Stimulated activated CD8-positive, alpha-beta memory T cell treated with anti-CD3 and anti-CD28 coated beads, Interleukin-12 subunit alpha, Interleukin-12 subunit beta, amount 100 ng/mL, for 24 hours (primary cell): Measurements from ENCODE around the gene PRDM16.
"Not testable (repeated sequence)": the region's sequence is repeated elsewhere in the genome, so short reads cannot be mapped to it uniquely, and the experiment has no call there.

Experiments used
- DNase-seq: peaks from one replicate; pipeline ENCODE4 v3.0.0-alpha.2; 2020; ENCODE audit errors: extremely low read depth

PRDM16 gene

DNA sequence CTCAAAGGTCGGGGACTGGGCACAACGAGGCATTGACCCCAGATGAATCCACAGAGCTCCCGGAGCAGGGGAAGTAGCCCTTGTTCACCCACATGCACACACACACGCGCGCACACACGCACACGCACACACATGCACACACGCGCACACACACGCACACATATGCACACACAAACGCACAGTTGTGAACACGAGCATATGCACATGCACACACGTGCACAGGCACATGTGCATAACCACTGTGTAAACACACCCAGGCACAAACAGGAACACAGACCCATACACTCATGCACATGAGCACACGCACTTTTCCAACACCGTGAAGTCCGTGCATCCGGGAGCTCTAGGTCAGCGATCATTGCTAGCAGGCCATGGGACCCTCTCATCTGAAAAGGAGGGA lies 208.6 kb downstream of the PRDM16 start:
- DNase-seq = no peak

DNA sequence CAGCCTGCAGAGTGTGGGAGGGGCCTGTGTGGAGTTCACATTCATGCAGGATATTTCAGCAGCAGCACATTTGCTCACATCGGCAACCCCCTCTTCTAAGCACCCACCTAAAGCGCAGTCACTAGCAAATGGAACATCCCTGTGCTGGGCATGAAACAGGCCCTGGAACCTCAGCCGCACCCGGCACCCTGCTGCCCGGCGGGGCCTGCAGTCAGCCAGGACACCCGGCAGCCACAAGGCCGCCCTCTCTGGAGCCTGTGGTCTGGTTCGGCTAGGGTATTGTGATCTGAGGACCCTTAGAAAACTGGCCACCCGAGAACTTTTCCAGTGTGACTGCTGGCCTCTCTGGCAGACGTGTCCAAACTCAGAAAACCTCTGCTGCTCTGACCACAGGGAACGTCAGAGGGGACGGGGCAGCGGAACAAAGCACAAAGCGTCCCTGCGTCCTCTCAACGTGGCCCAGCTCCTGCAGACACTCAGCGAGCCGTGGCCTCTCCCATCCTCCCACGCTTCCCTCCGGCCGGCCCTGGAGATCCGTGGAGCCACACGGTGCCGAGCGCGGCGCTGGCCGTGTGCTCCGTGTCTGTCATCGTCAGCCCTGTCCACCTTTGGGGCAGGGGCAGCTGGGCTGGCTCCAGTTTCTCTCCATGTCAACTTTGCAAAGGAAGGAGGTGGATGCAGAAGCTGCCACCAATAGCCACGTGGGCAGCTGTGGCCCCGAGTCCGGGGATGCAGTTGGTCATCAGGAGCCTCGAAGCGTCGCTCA lies 209.6 kb downstream of the PRDM16 start:
- DNase-seq = no peak

DNA sequence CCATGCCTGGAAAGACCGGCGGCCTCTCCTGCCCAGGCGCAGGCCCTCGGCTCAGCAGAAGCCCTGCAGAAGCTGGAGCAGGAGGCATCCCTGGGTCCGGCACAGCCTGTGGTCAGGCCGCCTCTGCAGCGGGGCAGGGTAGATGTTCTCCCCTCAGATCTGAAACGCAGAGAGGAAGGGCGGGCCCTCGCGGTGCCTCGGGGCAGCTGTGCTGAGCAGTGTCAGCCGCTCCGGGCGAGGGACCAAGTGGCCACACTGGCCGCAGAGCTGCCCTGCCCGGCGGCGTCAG lies 210.1 kb downstream of the PRDM16 start:
- DNase-seq = no peak

DNA sequence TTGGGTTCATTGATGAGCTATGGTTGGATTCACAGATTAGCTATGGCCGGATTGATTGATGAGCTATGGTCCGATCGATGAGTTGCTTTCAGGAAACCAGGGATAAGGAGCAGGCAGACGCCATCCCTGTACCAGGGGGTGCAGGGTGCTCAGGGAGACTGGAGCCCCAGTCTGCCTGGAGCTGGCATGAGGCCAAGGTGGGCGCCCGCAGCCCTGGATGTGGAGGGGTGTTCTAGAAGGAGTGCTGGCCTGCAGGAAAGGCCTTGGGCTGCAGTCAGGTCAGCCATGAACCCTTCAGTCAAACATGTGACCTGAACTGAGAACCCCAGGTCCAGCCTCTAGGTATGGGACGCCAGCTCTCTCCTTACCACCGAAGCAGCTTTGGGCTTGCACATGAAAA lies 212.7 kb downstream of the PRDM16 start:
- DNase-seq = no peak

DNA sequence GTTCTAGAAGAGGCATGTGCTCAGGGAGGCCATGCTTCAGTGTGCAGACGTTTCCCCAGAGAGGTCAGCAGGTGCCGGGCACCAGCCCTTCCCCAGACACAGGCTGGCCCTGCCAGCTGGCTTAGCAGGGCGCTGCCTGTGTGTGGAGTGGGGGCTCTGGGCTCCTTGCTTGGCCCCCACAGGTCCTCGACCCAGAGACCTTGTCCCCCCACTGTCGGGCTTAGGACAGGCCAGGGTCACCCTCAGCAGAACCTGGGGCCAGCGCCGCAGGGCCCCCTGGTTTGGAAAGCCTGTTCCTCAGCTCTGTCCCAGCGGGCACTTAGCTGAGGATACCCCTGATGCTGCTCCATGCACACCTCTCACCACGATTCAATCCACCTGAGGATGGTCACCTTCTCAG lies 213.2 kb downstream of the PRDM16 start:
- DNase-seq = no peak

DNA sequence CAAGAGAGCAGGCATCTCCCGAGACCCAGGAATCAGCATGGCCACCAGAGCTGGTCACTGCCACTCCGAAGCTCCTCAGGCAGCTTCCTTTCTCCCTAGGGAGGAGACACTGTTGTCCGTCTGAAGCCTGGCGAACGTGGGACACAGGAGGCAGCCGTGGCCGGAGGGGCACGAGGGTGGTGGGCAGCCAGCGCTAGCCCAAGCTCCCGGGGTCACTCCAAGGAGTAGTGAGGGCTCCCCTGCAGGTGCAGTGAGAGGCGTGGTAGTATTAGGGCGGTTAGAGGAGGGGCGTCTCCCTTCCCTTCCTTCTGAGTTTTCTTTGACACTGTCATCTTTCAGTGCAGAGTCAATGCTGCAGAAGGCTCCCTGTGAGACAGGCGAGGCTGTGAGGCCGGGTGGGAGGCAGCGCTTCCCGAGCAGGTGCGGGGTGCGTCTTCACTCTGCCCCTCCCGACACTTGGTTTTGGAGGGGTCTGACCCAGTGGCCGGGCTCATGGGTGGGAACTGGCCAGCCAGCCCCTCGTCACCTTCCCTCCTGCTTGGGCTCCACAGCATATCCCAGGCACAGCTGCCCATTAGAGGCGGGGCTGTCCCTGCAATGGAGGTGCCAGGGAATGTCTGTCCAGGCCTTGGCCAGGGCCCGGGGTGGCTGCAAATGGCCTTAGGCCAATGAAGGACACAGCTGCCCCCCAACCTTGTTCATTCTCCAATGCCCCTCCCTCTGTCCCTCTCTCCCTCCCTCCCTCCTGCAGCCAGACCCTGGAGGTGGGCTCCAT lies 213.8 kb downstream of the PRDM16 start:
- no peak for DNase-seq

DNA sequence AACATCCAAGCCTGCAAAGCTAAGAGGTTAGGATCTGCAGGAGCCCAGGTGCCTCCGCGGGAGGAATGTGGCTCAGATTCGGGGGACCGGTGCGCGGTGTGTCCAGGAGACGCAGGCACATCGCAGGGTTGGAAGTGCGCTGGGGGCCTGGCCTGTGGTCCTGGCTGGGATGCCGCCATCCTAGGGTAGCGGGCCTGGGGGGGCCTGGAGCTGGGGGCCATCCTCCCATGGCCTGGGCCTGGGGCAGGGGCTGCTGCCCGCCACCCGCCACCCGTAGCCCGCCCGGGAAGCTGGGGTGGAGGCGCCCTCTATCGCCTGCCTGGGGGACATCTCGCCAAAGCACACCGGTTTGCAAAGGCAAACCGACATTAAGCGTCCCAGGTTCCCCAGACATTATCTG lies 214.8 kb downstream of the PRDM16 start:
- no peak for DNase-seq

DNA sequence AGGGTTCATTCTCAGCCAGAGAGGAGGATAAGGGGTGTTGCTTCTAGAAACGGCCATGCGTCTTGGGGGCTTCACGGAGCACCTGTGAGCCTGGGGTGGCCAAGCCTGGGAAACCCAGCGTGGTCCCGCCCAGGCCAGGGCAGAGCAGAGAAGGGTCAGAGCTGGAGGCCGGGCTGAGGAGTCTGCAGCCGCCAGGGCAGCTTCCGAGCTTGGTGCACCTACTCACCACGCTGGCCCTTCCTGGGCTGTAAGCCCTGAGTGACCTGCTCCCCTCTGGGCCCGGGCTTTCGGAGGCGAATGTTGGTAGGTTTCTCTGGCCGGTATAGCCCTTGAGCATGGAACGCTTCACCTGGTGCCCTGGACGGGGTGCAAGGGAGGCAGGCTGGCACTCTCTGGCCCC lies 215.7 kb downstream of the PRDM16 start:
- DNase-seq = no peak

DNA sequence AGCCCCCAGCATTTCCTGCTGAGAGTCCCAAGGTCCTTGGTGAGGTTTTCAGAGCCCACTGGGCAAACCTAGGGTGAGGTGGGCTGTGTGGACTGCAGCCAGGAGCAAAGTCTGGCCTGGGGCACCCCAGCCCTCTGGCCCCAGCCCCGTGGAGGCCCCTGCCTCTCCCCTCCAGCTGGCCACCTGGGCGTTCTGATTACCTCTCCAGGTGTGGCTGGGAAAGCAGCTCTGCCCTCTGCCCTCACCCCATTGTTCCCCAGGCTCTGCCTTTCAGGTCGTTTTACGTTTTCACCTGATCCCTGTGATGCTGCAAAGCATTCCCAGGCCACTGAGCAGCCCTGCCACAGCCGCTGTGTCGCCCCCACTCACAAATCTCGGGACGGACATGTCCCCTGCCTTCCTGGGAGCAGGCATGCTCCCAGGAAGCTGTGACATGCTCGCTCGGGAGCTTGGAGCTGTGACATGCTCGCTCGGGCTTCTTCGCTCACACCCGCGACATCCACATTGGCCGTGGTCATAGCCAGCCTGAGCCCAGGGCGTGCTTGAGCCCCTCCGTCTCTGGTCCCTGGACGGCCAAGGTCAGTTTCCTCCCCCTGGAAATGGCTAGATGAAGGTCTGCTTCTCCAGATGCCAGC lies 216.2 kb downstream of the PRDM16 start:
- DNase-seq = no peak

DNA sequence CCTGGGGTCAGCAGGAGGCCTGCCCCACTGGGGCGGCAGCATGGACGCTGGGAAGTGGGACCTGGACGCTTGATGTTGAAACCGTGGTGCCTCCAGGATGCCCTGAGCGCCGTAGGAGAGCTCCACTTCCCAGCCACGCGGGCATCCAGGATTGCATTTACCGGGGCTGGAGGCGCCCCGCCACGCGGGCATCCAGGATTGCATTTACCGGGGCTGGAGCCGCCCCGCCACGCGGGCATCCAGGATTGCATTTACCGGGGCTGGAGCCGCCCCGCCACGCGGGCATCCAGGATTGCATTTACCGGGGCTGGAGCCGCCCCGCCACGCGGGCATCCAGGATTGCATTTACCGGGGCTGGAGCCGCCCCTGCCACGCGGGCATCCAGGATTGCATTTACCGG lies 218.1 kb downstream of the PRDM16 start:
- DNase-seq = not testable (repeated sequence)

DNA sequence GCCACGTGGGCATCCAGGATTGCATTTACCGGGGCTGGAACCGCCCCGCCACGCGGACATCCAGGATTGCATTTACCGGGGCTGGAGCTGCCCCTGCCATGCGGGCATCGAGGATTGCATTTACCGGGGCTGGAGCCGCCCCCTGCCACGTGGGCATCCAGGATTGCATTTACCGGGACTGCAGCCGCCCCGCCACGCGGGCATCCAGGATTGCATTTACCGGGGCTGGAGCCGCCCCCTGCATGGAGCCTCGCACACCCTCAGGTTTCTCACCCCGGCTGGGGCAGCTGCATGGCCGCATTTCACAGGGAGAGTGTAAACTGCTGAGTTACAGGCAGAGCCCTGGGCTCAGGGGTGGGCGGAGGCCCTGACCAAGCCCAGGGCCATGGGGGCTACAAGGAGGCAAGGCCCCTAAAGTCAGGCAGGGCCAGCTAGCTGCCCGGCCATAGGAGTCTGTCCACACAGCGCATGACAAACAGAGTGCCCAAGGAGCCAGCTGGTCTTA lies 218.7 kb downstream of the PRDM16 start:
- no peak for DNase-seq

DNA sequence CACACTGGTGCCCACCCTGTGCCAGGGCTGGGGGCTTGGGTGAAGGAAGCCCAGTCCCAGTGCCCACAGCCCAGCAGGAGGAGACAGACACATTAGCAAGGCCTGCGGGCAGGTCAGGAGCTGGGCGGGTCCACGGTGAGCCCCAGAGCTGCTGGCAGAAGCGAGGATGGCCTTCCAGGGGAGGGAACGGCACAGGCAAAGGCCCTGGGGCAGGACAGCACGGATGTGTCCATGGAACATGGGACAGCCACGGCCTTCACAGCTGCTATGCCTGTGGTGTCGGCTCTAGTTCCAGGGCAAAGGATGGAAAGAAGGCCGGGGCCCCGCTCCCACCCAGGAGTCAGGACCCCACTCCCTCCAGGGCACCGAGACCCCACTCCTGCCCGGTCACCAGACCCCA lies 220.5 kb downstream of the PRDM16 start:
- no peak for DNase-seq

DNA sequence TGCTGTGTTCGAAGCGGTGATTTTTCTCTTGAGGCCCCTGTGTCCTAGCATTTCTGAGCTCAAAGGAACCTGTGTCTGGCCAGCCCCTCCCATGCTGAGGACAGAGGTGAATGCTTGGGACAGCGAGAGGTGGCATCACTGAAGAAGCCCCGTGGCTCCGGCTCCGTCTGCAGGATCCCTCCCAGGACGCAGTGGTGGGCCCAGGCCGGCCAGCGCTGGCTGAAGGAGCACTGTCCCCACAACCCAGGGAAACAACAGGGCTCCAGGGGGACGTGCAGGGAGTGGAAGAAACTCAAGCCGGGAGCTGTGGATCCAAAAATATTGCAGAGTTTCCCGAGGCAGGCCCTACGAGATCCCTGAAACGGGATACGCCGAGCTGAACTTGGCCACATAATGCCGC lies 221.4 kb downstream of the PRDM16 start:
- DNase-seq = no peak

DNA sequence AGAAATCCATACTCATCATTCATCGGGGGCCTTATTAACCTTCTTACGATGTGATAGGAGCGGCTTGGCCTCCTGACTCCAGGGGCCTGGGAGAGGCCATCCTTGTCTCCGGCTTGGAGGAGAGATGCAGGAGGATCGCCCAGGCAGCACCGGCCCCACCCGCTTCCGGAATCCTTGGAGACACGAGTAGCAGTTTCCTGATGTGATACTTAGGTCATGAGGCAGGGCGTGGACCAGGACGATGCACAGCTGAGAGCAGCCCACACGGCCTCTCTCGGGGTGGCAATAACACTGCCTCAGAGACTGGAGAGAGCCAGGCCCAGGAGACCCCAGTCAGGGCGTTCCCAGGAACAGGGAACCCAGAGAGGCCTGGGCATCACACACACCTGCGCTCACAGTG lies 221.9 kb downstream of the PRDM16 start:
- DNase-seq = no peak

DNA sequence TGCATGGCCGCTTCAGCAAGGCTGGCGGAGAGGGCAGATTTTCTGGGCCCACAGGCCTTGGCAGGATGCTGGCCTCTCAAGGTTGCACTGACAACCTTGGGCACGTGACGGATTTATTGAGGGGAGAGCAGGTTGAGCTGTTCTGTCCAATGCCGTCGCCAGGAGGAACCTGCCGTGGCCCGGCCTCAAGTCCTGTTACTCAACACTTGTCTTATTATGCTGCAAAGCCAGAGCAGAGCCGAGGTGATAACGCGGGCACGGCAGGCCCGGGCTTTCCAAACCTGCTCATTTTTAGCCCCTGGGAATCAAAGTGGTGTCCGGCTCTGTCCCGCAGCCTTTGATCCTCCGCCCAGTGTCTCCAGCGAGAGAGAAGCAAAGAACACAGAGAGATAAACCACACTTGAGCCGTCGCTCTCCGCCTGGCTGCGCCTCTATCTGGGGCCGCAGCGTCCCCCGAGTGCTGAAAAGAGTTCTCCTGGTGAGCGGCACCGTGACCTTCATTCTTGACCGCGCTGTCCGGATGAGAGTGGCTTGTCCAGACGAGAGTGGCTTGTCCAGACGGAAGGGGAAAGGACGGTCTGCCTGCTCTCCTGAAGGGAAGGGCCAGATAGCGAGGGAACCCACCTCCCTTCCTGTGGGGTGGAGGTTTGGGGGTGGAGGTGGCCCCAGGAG lies 223.2 kb downstream of the PRDM16 start:
- no peak for DNase-seq

DNA sequence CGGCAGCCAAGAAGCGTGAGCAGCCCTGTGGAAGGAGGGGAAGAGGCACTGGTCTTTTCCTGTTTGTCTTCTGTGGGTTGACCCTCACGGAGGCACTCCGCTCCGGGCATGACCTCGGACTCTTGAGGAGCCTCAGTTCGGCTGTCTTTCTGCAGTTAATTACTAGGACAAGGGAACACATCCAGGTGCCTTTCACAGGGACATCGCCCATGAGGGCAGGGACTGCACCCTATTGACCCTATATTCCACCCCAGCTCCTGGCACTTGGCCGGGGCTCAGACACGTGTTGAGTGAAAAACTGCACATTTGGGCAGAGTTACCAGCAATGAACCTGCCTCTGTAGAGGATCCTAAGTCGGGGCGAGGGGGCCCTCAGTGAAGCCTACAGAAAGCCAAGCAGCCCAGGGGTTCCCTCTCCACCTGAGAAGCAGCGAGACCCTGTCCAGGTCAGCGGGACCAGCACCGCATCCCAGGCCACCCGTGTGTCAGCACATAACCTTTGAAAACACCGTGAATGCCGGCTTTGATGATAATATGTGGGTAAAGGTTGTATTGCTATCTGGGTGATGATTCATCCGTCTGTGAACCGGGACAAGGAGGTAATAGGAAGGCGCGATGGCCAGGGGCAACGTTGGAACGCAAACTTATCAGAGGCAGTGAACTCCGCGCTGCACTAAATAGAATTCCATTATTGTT lies 224.0 kb downstream of the PRDM16 start:
- no peak for DNase-seq

DNA sequence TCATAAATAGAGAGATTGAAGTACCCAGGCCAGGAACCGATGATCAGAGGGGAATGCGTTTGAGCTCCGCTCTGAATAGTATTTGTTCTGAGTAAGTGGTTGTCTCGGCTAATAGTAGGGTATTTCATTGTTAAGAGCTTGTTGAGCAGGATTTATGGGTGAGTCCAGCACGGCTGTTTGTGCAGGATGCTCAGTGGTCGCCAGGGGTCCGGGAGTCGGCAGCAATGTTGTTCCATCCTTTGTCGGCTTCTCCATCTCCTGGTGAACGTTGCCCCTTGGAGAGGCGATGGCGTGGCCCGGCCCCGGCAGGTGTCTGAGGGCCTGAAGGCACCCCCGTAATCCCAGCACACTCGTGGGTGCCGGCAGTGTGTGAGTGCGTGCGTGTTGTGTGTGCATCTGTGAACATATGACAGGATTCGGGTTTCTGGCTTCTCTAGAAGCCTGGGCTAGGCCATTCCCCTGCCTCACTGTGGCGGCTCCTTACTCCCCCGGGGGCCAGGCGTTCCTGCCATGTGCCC lies 224.6 kb downstream of the PRDM16 start:
- no peak for DNase-seq

DNA sequence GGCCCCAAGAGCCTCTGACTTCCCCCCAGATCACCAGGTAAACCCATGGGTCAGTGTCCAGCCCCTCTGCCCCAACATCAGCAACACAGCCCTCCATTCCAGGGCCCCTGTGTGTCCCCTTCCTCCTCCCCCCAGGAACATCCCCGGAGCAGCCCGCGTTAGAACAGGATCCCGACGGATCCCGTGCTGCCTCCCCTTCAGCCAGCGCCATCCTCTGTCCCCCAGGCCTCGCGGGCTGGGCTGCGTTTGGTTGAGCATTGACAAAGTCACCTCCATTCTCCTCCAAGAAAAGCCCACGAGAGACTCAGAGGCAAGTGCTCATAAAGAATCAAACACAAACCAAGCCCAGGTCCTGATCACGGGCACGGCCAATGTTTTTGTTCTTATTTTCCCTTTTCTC lies 225.4 kb downstream of the PRDM16 start:
- DNase-seq = no peak

DNA sequence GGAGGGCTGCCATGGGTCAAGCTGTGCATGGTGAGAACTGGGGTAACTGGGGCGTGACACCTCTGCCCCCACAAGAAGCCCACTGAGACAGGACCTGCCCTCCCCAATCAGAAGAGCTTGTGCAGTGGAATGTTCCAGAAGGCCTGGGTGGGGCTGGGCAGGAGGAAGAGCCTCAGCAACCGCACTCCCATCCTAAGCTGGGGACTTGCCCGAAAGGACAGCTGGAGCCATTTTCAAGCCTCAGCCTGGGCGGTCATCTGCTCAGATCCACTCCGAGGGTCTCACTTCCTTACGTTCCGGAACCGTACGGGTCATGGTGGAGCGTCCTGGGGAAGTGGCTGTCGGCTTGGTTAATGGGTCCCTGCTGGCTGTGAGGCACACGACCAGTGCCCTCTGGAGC lies 226.8 kb downstream of the PRDM16 start:
- no peak for DNase-seq

DNA sequence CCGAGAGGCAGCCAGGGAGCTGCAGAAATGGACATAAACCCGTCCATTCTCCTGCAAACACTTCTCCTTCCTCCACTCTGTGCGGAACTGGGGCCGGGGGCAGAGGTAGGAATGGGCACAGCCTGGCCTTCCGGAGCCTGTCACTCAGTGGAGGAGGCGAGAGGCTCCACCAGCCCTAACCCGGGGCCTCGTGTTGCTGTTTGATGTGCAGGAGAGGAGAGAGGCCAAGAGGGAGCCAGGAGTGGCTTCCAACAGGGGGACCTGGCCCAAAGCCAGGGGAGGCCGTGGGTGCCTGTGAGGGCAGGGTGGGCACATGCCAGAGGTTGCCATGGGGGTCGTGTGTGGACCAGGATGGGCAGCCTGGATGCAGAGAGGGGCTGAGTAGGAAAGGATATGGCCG lies 227.3 kb downstream of the PRDM16 start:
- DNase-seq = no peak

DNA sequence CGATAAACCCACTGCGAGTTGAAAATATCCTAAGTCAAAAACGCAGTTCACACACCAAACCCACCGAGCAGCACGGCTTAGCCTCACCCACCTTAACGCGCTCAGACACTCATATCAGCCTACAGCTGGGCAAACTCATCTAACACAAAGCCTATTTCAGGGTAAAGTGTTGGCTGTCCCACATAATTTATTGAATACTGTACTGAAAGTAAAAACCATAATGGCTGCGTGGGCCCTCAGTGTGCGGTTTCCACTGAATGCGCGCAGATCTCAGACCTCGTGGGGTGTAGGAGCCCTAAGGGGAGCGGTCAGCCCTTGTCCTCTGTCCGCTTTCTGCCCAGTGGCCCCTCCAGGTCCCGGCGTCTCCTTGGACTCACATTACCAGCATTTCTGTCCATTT lies 227.8 kb downstream of the PRDM16 start:
- DNase-seq = no peak

DNA sequence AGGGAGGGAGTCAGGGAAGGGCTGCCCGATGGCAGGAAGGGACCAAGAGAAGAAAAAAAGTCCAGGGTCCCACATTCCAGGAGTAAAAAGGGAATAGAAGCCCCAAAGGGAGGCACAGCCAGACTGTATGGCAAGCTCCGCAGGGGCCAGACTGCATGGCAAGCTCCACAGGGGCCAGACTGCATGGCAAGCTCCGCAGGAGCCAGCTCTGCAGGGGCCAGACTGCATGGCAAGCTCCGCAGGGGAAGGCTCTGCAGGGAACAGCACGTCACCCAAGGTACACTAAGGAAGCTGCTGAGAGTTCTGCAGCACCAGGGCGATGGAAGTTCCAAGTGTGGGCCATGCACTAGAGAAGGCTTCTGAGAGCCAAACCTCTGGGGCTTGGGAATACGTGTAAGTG lies 228.8 kb downstream of the PRDM16 start:
- DNase-seq = no peak
